SK-N-SH (cell line): Measurements from ENCODE around the gene ZNF185. TPM values are rescaled to one million over a fixed set of nuclear protein-coding genes. Genes with fewer than 3 reads are reported as not detected.

Experiments used
- CTCF ChIA-PET: fragments of 300-600, 350-600 bp; formaldehyde crosslinking; extraction: SDS; loops from one replicate; lab custom pipeline; 2021; lab: Yijun Ruan, JAX
- POLR2A ChIA-PET: fragments of 350-600 bp; sonication (Branson Sonifier 250); formaldehyde crosslinking; extraction: SDS; loops from one replicate; lab custom pipeline; 2020; ENCODE audit warnings: antibody characterized with exemption, inconsistent platforms; lab: Yijun Ruan, JAX
- DNase-seq: peaks from one replicate; pipeline ENCODE4 v3.0.0; 2012
- H2AFZ ChIP-seq: fragments of 200-600 bp; sonication (generic); 2 replicates; pipeline ENCODE4 v1.8.1; 2016; ENCODE audit warnings: antibody characterized with exemption, mild to moderate bottlenecking, low read depth
- H3F3A ChIP-seq: fragments of 200-600 bp; sonication (generic); replicated peaks from 2 replicates; pipeline ENCODE3; 2016; ENCODE audit warnings: antibody characterized with exemption, mild to moderate bottlenecking; ENCODE audit not compliant: insufficient read depth
- H3K27ac ChIP-seq, 2 experiments: fragments of 200-500 bp in 1 of 2; fragments of 200-600 bp in 1 of 2; sonication (Bioruptor generic) in 1 of 2; sonication (generic), shearing (Covaris generic) in 1 of 2; 2 replicates each; pipeline versions ENCODE4 v1.5.1 to v1.6.1; 2014 to 2016; ENCODE audit warnings: low read depth in 2 of 2, inconsistent platforms in 1 of 2, low read length in 1 of 2, mild to moderate bottlenecking in 1 of 2, mixed read lengths in 1 of 2
- H3K27me3 ChIP-seq: fragments of 200-600 bp; sonication (generic), shearing (Covaris generic); 2 replicates; pipeline ENCODE4 v1.6.1; 2016; ENCODE audit warnings: mixed run types; ENCODE audit not compliant: insufficient read depth
- H3K36me3 ChIP-seq, 2 experiments: fragments of 200-500 bp in 1 of 2; fragments of 200-600 bp in 1 of 2; sonication (Bioruptor generic) in 1 of 2; sonication (generic) in 1 of 2; replicated peaks in 1 of 2; 2 replicates each; pipeline versions ENCODE3 to v1.5.1; 2014 to 2016; ENCODE audit warnings: low read length in 1 of 2, mild to moderate bottlenecking in 1 of 2; ENCODE audit not compliant: insufficient read depth in 2 of 2, control insufficient read depth in 1 of 2
- H3K4me1 ChIP-seq, 2 experiments: fragments of 200-500 bp in 1 of 2; fragments of 200-600 bp in 1 of 2; sonication (Bioruptor generic) in 1 of 2; sonication (generic), shearing (Covaris generic) in 1 of 2; 2 replicates each; pipeline versions ENCODE4 v1.5.1 to v1.6.1; 2014 to 2016; ENCODE audit warnings: low read depth in 1 of 2, low read length in 1 of 2, mixed run types in 1 of 2; ENCODE audit not compliant: insufficient read depth in 2 of 2, control insufficient read depth in 1 of 2
- H3K4me2 ChIP-seq: fragments of 200-600 bp; sonication (generic), shearing (Covaris generic); 2 replicates; pipeline ENCODE4 v1.6.1; 2017; ENCODE audit warnings: mixed run types
- H3K4me3 ChIP-seq, 2 experiments: fragments of 200-500 bp in 1 of 2; fragments of 200-600 bp in 1 of 2; sonication (Bioruptor generic) in 1 of 2; sonication (generic), shearing (Covaris generic) in 1 of 2; 2 replicates each; pipeline versions ENCODE4 v1.5.1 to v1.8.1; 2014 to 2016; ENCODE audit warnings: low read depth in 2 of 2, inconsistent platforms in 1 of 2, low read length in 1 of 2, mild to moderate bottlenecking in 1 of 2, mixed read lengths in 1 of 2, moderate library complexity in 1 of 2
- H3K79me2 ChIP-seq: fragments of 200-600 bp; sonication (generic); 2 replicates; pipeline ENCODE4 v1.8.1; 2017; ENCODE audit warnings: mild to moderate bottlenecking; ENCODE audit not compliant: insufficient read depth
- H3K9ac ChIP-seq: fragments of 200-600 bp; sonication (generic); 2 replicates; pipeline ENCODE4 v1.6.1; 2017; ENCODE audit warnings: mixed run types
- H3K9me2 ChIP-seq: fragments of 200-600 bp; sonication (generic); 2 replicates; pipeline ENCODE4 v1.6.1; 2017; ENCODE audit warnings: mixed run types
- H3K9me3 ChIP-seq: fragments of 200-600 bp; sonication (generic); 2 replicates; pipeline ENCODE4 v1.6.1; 2017; ENCODE audit warnings: mixed run types, mild to moderate bottlenecking, moderate library complexity
- H4K20me1 ChIP-seq: fragments of 200-600 bp; sonication (generic); 2 replicates; pipeline ENCODE4 v1.6.1; 2017; ENCODE audit warnings: mild to moderate bottlenecking, mixed run types; ENCODE audit not compliant: insufficient read depth
- CHD2 ChIP-seq: fragments of 150-350 bp; IDR thresholded peaks from 2 replicates; pipeline ENCODE4 v1.6.1; 2018; ENCODE audit warnings: low read length; ENCODE audit not compliant: partially characterized antibody
- ELF1 ChIP-seq: IDR thresholded peaks from 2 replicates; pipeline ENCODE4 v1.4.0; 2012
- FOXJ3 ChIP-seq: sonication (generic); formaldehyde crosslinking; IDR thresholded peaks from 2 replicates; pipeline ENCODE4 v1.5.1; 2020; ENCODE audit warnings: mild to moderate bottlenecking, missing genetic modification reagents
- GABPA ChIP-seq: IDR thresholded peaks from 2 replicates; pipeline ENCODE4 v1.4.0; 2012; ENCODE audit warnings: low read depth, mild to moderate bottlenecking
- GATA2 ChIP-seq: sonication (generic); formaldehyde crosslinking; IDR thresholded peaks from 2 replicates; pipeline ENCODE4 v1.5.0; 2020; ENCODE audit warnings: mild to moderate bottlenecking, missing genetic modification reagents
- MXI1 ChIP-seq: IDR thresholded peaks from 2 replicates; pipeline ENCODE4 v1.6.1; 2012; ENCODE audit warnings: mild to moderate bottlenecking, low read depth, low read length, improper control_type of control experiment
- NFIC ChIP-seq: IDR thresholded peaks from 2 replicates; pipeline ENCODE4 v1.4.0; 2012; ENCODE audit warnings: borderline replicate concordance
- PBX3 ChIP-seq: IDR thresholded peaks from 2 replicates; pipeline ENCODE4; 2012
- RAD21 ChIP-seq: IDR thresholded peaks from 2 replicates; pipeline ENCODE4 v1.6.1; 2012; ENCODE audit warnings: mild to moderate bottlenecking, low read length
- RFX5 ChIP-seq: IDR thresholded peaks from 2 replicates; pipeline ENCODE4 v1.6.1; 2012; ENCODE audit warnings: mild to moderate bottlenecking, improper control_type of control experiment, low read length
- RXRA ChIP-seq: IDR thresholded peaks from 2 replicates; pipeline ENCODE4 v1.4.0; 2012; ENCODE audit warnings: low read depth, mild to moderate bottlenecking, borderline replicate concordance
- SIN3A ChIP-seq: IDR thresholded peaks from 2 replicates; pipeline ENCODE4 v1.6.1; 2012; ENCODE audit warnings: low read depth, mild to moderate bottlenecking, low read length, moderate library complexity, borderline replicate concordance
- SMC3 ChIP-seq: IDR thresholded peaks from 2 replicates; pipeline ENCODE4 v1.6.1; 2012; ENCODE audit warnings: low read depth, low read length, improper control_type of control experiment
- TAF1 ChIP-seq: IDR thresholded peaks from 2 replicates; pipeline ENCODE4 v1.6.1; 2012; ENCODE audit warnings: low read depth, mild to moderate bottlenecking, low read length, moderate library complexity, borderline replicate concordance
- TCF12 ChIP-seq: IDR thresholded peaks from 2 replicates; pipeline ENCODE4 v1.4.0; 2012
- TEAD4 ChIP-seq: IDR thresholded peaks from 2 replicates; pipeline ENCODE4 v1.4.0; 2012; ENCODE audit warnings: mild to moderate bottlenecking, borderline replicate concordance; ENCODE audit not compliant: insufficient read depth
- USF2 ChIP-seq: fragments of 150-350 bp; IDR thresholded peaks from 2 replicates; pipeline ENCODE4 v1.6.1; 2017; ENCODE audit warnings: antibody characterized with exemption, low read length, low read depth, borderline replicate concordance
- WGBS: methylation state at CpG from one replicate; pipeline ENCODE4 v1.1.6; 2017; ENCODE audit warnings: low lambda C conversion rate; 5-methylcytosine and 5-hydroxymethylcytosine counted together
- polyA plus RNA-seq, 3 experiments: library from polyadenylated mRNA; depleted of rRNA; stranded (reverse); fragments of >200 nt; gene quantifications; 2 replicates each; pipeline ENCODE4 v1.2.3, GENCODE V29; 2012
- TF ChIP-seq, protein P1 (sequence below): fragments of 200-600 bp; sonication (generic); IDR thresholded peaks from 2 replicates; pipeline ENCODE4 v1.6.1; 2017; ENCODE audit warnings: antibody characterized with exemption, mild to moderate bottlenecking, moderate library complexity
- TF ChIP-seq, protein P2 (sequence below): fragments of 150-350 bp; IDR thresholded peaks from 2 replicates; pipeline ENCODE4 v1.6.1; 2016; ENCODE audit warnings: mild to moderate bottlenecking, low read depth, low read length

The ZNF185 gene
- polyA plus RNA-seq, 1 of the 3 experiments (the other 2 are of a cell fraction) = 10.3 TPM

DNA sequence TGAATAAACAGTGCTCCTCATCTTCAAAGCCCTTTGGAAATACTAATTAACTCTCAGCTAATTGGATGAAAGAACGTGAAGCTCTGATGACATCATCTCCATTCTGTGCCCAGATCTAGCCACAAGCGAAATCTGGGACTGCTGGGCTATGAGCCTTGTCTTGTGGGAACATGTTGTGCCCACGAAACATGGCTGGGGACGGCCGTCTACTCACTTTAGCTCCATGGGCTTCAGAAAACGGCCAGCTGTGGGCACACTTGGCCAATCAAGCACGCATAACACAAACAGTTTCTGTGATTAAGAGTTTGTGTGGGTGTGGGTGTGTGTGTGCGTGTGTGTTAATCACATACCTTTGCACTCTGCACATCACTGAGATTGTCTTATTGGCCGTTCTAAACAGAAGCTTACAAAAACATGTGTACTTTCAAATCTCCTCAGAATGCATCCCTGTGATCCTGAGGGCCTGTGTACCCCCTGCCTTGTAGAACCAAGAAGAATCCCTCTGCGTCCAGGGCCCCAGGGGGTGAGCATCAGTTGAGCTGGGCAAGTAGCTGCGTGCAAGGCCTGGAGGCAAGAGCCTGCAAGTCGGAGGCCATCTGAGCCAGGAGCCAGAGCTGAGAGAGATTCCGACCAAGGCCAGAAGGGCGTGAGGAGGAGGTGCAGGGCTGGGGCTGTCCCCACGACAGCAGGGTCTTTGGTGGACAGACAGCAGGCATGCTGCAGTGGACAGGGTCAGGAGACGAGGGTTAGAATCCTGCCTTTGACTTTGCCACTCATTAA is 18.7 kb upstream of the ZNF185 start:
- H3K9ac ChIP-seq = no peak overlapping the region
- H3K4me2 ChIP-seq = no peak overlapping the region
- H3K9me3 ChIP-seq = no peaks in the 10 kb centered on the region
- no peaks in the 10 kb centered on the region for H3K36me3 ChIP-seq
- no peaks in the 10 kb centered on the region for H3K79me2 ChIP-seq
- H4K20me1 ChIP-seq = no peaks in the 10 kb centered on the region
- no peaks in the 10 kb centered on the region for H3K9me2 ChIP-seq
- peaks cover 67% of the 10 kb centered on the region; the same call in 1 of the 2 replicates for H3K27me3 ChIP-seq
- no peak overlapping the region for H2AFZ ChIP-seq
- TF ChIP-seq GATA2 (CRISPR knock-in tag) = no peak
- TF ChIP-seq RAD21 = no peak
- TF ChIP-seq PBX3 = no peak
- no peak for TF ChIP-seq USF2
- TF ChIP-seq, protein P1, sequence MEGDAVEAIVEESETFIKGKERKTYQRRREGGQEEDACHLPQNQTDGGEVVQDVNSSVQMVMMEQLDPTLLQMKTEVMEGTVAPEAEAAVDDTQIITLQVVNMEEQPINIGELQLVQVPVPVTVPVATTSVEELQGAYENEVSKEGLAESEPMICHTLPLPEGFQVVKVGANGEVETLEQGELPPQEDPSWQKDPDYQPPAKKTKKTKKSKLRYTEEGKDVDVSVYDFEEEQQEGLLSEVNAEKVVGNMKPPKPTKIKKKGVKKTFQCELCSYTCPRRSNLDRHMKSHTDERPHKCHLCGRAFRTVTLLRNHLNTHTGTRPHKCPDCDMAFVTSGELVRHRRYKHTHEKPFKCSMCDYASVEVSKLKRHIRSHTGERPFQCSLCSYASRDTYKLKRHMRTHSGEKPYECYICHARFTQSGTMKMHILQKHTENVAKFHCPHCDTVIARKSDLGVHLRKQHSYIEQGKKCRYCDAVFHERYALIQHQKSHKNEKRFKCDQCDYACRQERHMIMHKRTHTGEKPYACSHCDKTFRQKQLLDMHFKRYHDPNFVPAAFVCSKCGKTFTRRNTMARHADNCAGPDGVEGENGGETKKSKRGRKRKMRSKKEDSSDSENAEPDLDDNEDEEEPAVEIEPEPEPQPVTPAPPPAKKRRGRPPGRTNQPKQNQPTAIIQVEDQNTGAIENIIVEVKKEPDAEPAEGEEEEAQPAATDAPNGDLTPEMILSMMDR = no peak
- TF ChIP-seq TCF12 = no peak
- TF ChIP-seq GABPA = no peak
- TF ChIP-seq, protein P2, sequence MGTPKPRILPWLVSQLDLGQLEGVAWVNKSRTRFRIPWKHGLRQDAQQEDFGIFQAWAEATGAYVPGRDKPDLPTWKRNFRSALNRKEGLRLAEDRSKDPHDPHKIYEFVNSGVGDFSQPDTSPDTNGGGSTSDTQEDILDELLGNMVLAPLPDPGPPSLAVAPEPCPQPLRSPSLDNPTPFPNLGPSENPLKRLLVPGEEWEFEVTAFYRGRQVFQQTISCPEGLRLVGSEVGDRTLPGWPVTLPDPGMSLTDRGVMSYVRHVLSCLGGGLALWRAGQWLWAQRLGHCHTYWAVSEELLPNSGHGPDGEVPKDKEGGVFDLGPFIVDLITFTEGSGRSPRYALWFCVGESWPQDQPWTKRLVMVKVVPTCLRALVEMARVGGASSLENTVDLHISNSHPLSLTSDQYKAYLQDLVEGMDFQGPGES = no peak
- no peak for TF ChIP-seq RXRA
- no peak for TF ChIP-seq MXI1
- no peak for TF ChIP-seq SMC3
- no peak for TF ChIP-seq TAF1
- TF ChIP-seq SIN3A = no peak
- no peak for TF ChIP-seq TEAD4
- no peak for TF ChIP-seq FOXJ3
- TF ChIP-seq NFIC = no peak
- TF ChIP-seq RFX5 = no peak
- TF ChIP-seq ELF1 = no peak
- TF ChIP-seq CHD2 = no peak
- H3K4me1 ChIP-seq = no peaks in the 10 kb centered on the region
- no peak overlapping the region for H3K27ac ChIP-seq
- WGBS = 28% methylated on average over 12 of the region's 16 CpGs
- ChIA-PET POLR2A (no interaction called here), CTCF (interaction anchor here (1.4 kb wide), 1 partner anchor 62 kb away, joined by 3 read pairs; no protein-coding TSS in a partner anchor)
- H3F3A ChIP-seq = no peaks in the 10 kb centered on the region
- DNase-seq = no peak
- H3K4me3 ChIP-seq = no peak overlapping the region
